ENCODE measurements around the gene CALU.

The CALU gene

GRCh38 chr7:128724743-128725142, 14.4 kb upstream of the CALU start:
- no peak for DNase-seq (ENCODE audit: low read depth)

GRCh38 chr7:128725531-128725930, 13.6 kb upstream of the CALU start:
- no peak for DNase-seq (ENCODE audit: low read depth)

DNA sequence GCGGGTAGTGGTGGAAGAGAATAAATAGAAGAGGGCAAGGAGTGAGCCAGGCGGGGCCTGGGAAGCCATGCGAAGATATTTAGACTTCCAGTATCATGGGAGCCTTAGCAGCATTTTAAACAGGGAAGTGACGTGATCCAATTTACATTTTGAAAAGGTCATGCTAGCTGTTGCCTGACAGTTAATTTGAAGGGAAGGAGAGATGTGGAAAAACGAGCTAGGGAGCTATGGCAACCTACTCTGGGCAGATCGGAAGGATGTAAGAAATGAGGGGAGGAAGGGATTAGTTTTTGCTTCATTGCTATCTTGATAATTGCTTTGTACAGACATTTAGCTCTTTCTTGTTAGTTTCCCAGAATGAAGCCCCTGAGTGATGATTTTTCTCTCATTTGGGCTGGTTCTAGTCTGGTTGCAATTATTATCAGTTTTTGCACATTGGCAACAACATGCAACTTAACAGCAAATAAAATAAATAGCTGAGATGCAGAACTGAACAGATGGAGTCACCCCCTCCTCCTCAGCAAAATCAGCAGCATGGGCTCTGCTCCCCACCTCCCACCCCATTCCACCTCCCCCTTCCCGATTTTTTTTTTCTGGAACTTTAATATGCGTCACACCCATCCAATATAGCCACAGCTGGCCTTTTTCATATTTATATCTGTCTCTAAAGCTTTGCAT, 13.0 kb upstream of the CALU start:
- DNase-seq (ENCODE audit: low read depth), result no peak

DNA sequence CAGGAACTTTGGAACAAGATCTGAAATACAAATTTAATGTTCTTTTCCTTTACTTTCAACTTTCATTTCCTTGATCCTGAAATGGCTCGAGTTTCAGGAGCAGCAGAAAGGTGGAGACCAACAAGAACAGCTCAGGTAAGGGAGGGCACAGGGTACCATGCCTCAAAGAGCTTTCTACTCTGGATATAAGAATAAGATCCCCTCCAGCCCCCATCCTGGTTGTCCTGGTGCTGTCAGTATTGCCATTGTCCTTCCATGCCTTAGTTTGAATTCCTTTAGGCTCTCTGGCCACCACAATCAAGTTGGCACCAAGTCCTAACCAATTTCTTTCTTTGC, 12.5 kb upstream of the CALU start:
- DNase-seq (ENCODE audit: low read depth), result no peak

DNA sequence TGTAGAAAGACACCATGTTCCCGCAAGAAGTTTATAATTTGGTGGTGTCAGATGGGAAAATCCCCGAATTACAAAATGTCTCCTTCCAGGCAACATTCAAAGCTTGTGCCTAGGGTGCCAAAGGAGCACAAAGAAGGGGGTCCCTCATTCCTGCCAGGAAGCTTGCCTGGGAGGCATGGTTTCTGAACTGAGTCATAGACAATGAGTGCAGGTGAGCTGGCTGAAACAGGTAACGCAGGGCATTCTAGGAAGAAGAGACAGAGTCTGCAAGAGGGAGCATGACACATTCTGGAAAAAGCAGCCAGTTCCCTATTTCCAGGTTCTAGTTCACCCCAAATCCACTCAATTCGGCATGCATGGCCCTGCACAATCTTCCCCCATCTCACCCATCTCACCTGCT, 11.9 kb upstream of the CALU start:
- no peak for DNase-seq (ENCODE audit: low read depth)

GRCh38 chr7:128728598-128728997, 10.6 kb upstream of the CALU start:
- DNase-seq (ENCODE audit: low read depth), result peak; percentile 42

DNA sequence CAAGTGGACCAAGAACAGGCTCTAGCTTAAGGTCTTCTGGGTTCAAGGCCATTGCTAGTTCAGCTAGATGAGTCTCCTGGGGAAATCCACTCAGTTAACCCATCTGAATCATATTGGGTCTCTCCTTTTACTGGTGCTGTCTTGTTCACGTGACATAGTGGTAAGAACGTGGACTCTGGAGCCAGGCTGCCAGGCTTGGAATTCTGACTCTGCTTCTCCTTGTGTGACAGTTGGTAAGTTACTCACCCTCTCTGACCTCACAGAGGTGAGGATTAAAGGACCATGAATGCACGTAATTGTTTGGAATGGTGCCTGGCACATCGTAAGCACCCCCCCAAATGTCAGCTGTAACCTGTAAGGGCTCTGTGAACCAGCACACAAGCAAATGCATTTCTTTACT, 9.7 kb upstream of the CALU start:
- DNase-seq (ENCODE audit: low read depth), result no peak

- no peak for DNase-seq (ENCODE audit: low read depth)
Observed at GRCh38 chr7:128731184-128731583, 8.0 kb upstream of the CALU start.

- no peak for DNase-seq (ENCODE audit: low read depth)
Observed at GRCh38 chr7:128732521-128733277, 6.5 kb upstream of the CALU start.

DNA sequence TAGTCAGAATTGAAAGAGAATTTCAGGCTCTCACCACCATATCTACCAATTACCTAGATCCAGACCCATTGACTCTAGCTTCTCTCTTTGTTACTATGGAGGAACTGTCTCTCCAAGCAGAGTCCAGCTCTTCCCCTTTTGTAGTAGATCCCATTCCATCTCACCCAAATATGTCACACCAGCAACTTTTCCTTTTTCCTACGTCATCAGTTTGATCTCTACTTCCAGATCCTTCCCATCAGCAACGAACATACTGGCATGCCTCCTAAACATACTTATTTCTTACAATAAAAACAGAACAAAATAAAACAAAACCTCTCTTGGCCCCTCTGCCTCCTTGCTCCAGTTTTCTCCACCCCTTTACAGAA, 5.9 kb upstream of the CALU start:
- DNase-seq (ENCODE audit: low read depth), result no peak

DNA sequence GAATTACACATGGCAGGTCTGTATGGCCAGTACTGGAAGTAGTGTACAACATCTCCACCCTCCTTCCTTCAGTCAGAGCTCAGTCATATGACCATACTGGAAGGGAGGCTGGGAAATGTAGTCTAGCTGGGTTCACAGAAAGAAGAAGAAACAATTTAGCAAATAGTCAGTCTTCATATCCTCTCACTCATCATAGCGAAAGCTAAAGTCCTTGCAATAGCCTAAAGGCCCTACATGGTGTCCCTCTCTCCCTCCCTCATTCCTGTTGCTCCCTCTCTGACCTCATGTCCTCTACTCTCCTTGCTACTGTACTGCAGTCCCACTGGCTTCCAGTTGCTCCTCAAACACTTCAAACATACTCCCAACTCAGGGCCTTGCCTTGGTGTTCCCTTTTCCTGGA, 4.3 kb upstream of the CALU start:
- no peak for DNase-seq (ENCODE audit: low read depth)

GRCh38 chr7:128735436-128735835, 3.7 kb upstream of the CALU start:
- DNase-seq (ENCODE audit: low read depth), result no peak

GRCh38 chr7:128737441-128737840, 1.7 kb upstream of the CALU start:
- DNase-seq (ENCODE audit: low read depth), result no peak

- DNase-seq (ENCODE audit: low read depth), result peak; percentile 61
Observed at GRCh38 chr7:128737867-128738385, 1.2 kb upstream of the CALU start.

- DNase-seq (ENCODE audit: low read depth), result peak; percentile 72
Observed at GRCh38 chr7:128738570-128739047, 550 bp upstream of the CALU start.

DNA sequence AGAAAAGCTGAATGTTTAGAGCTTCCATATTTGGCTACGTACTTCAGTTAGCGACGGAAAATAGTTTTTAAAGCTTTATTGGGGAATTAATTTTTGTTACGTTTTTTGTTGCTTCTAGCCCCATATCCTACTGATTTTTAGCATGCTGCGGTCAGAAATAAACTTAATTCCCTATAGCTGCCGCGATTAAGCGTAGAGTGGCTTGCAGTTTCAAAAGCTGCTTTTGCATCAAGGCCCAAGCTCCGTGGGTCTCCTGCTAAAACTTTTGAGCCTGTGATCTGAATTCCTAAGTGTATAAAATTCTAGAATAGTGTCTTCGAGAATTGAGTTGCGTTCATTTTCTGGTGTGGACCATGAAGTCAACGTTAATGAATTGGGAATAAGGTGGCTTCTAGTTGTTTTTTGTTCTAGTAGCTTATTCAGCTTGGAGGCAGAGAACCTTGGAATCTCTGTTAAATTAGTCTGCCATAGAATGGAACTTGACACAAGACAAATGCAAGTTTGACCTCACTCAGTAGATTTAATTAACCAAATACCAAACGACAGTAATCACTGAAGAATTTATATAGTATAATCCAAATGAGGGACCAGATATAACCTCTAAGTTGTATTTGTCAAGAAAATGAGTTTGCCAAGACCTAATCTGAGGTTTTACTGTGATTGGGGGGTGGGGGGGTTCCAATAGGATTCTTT, 977 bp downstream of the CALU start:
- no peak for DNase-seq (ENCODE audit: low read depth)

- DNase-seq (ENCODE audit: low read depth), result no peak
Observed at GRCh38 chr7:128740996-128741395, 1.8 kb downstream of the CALU start.

DNA sequence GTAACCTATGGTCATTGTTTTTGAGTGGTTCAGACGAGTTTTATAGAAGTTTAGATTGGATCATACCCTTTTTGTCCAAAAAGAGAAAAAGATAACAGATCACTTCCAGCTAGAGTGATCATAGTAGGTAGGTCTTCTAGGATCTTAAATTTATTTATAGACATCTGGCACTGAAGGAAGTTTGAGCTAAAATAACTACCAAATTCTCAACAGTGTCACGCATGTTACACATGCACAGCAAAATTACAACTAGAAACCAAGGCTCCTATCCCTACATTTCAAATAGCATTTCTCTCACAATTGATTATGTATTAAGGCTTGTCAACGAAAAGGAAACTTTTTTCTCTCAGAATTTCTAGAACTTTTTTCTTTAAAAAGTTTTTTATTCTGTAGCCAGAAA, 2.3 kb downstream of the CALU start:
- DNase-seq (ENCODE audit: low read depth), result no peak

DNA sequence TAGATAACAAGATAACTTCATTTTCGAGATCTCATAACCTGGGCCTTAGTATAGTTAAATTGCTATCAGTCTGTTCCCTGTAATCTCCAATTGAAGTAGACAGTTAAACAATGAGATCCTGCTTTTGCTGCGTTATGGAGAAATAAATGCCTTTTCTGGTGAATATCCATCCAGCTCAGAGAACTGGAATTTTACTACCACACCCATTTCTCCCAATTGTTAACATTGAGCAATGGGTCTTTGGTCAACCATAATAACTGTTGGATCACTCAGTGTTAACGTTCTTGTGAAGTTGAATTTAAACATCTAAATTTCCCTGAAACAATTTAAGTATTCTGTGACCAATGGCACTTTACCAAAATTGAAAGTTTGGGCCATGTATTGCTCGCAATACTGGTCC, 3.0 kb downstream of the CALU start:
- peak; percentile 74 for DNase-seq (ENCODE audit: low read depth)

DNA sequence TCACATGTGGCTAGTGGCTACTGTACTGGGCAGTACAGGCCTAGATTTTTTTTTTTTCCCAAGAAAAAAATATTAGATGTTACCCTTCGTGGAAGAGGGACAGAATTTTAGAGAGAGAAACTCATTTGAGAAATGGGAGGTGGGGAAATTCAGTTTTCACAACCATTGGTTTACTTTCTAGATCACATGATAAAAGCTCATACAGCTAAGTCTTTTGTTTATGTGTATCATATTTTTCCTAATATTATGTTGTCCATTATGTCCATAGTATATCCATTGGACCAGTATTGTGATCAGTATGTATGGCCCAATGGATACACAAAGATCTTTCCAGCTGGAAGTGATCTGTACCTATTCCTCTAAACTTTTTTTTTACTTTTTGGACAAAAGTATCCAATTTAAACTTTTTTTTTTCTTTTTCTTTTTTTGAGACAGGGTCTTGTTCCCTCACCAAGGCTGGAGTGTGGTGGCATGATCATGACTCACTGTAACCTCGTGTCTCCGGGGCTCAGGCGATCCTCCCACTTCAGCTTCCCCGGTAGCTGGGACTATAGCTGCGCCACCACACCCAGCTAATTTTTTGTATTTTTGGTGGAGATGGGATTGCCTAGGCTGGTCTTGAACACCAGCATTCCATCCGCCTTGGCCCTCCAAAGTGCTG, 4.1 kb downstream of the CALU start:
- DNase-seq (ENCODE audit: low read depth), result peak; percentile 33

DNA sequence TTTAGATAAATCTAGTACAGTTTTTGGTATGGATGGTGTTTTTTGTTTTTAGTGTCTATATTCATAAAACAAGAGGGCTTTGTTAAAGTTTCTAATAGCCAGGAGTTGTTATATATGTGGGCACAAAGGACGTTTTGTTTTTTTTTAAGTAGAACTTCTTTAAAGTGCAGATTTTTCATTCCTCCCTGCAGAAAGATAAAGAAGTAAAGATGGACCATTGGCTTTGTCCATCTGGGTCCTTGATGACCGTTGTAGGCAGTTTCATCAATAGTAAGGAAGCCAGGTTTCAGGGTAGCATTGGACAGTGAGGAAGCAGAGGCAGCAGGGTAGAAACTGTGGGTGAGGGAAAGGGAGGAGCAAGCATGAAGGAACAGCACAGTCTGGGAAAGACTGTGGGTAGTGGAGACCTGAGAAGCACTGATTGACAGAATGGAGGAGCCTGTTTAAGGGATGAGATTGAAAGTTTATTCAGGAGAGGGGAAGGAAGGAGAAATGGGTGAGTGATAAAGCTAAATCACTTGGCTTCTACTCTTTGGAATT, 5.3 kb downstream of the CALU start:
- DNase-seq (ENCODE audit: low read depth), result no peak

DNA sequence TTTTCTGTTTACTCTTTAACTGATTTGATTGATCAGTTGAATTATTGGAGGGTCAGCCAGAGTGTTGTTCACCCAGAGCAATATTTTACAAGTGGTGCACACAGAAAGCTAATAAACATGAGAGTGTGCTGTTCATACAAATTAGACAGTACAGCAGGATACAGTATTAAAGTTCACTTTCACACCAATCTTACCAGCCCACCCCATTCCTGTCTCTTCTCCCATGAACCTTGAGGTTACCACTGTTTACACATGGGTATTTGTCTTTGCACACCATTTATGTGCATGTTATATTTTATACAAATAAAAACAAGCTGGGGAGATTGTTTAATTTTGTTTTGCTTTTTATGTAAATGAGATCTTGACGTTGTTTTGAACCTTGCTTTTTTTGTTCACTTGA, 6.5 kb downstream of the CALU start:
- DNase-seq (ENCODE audit: low read depth), result no peak
